ENCODE measurements around the gene MUC20.

DNA sequence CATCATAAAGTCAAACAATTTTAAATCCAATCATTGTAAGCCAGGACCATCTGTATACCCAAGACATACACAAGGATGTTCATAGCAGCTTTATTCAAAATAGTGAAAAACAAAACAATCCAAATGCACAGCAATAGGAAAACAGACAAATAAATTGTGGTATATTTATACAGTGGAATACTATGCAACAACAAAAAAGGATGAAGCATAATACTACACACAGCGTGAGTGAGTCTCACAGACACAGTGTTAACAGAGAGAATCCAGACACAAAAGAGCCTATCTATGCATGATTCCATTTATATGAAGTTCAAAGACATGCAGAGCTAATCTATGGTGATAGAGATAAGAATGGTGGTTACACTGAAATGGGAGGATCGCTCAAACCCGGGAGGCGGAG is 5.6 kb upstream of the MUC20 start:
- TF ChIP-seq EZH2 (IDR thresholded peaks at IDR 0.05; ENCODE audit: low read depth, unreplicated experiment), result no peak
- TF ChIP-seq, protein P1, sequence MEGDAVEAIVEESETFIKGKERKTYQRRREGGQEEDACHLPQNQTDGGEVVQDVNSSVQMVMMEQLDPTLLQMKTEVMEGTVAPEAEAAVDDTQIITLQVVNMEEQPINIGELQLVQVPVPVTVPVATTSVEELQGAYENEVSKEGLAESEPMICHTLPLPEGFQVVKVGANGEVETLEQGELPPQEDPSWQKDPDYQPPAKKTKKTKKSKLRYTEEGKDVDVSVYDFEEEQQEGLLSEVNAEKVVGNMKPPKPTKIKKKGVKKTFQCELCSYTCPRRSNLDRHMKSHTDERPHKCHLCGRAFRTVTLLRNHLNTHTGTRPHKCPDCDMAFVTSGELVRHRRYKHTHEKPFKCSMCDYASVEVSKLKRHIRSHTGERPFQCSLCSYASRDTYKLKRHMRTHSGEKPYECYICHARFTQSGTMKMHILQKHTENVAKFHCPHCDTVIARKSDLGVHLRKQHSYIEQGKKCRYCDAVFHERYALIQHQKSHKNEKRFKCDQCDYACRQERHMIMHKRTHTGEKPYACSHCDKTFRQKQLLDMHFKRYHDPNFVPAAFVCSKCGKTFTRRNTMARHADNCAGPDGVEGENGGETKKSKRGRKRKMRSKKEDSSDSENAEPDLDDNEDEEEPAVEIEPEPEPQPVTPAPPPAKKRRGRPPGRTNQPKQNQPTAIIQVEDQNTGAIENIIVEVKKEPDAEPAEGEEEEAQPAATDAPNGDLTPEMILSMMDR (conservative IDR thresholded peaks at IDR 0.05; ENCODE audit: low read depth in 2 of 2), result no peak
- no peak for TF ChIP-seq JUNB (IDR thresholded peaks at IDR 0.05; ENCODE audit: unreplicated experiment)
- TF ChIP-seq, protein P2, sequence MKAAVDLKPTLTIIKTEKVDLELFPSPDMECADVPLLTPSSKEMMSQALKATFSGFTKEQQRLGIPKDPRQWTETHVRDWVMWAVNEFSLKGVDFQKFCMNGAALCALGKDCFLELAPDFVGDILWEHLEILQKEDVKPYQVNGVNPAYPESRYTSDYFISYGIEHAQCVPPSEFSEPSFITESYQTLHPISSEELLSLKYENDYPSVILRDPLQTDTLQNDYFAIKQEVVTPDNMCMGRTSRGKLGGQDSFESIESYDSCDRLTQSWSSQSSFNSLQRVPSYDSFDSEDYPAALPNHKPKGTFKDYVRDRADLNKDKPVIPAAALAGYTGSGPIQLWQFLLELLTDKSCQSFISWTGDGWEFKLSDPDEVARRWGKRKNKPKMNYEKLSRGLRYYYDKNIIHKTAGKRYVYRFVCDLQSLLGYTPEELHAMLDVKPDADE (IDR thresholded peaks at IDR 0.05), result no peak
- TF ChIP-seq, protein P3, sequence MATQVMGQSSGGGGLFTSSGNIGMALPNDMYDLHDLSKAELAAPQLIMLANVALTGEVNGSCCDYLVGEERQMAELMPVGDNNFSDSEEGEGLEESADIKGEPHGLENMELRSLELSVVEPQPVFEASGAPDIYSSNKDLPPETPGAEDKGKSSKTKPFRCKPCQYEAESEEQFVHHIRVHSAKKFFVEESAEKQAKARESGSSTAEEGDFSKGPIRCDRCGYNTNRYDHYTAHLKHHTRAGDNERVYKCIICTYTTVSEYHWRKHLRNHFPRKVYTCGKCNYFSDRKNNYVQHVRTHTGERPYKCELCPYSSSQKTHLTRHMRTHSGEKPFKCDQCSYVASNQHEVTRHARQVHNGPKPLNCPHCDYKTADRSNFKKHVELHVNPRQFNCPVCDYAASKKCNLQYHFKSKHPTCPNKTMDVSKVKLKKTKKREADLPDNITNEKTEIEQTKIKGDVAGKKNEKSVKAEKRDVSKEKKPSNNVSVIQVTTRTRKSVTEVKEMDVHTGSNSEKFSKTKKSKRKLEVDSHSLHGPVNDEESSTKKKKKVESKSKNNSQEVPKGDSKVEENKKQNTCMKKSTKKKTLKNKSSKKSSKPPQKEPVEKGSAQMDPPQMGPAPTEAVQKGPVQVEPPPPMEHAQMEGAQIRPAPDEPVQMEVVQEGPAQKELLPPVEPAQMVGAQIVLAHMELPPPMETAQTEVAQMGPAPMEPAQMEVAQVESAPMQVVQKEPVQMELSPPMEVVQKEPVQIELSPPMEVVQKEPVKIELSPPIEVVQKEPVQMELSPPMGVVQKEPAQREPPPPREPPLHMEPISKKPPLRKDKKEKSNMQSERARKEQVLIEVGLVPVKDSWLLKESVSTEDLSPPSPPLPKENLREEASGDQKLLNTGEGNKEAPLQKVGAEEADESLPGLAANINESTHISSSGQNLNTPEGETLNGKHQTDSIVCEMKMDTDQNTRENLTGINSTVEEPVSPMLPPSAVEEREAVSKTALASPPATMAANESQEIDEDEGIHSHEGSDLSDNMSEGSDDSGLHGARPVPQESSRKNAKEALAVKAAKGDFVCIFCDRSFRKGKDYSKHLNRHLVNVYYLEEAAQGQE (IDR thresholded peaks at IDR 0.05; ENCODE audit: unreplicated experiment), result no peak
- TF ChIP-seq POLR2AphosphoS5 (IDR thresholded peaks at IDR 0.05; ENCODE audit: low read depth), result no peak
- TF ChIP-seq CREB1 (CRISPR knock-in tag; IDR thresholded peaks at IDR 0.05; ENCODE audit: low read depth), result no peak
- TF ChIP-seq EZH2phosphoT487 (IDR thresholded peaks at IDR 0.05; ENCODE audit: unreplicated experiment), result no peak
